H1 (cell line): ENCODE data around the gene PAX5. TPM values are rescaled to one million over a fixed set of nuclear protein-coding genes. Genes with fewer than 3 reads are reported as not detected.
A peak's percentile ranks its signal among the peaks of the same experiment; 100 is the strongest.

Experiments used
- CTCF ChIA-PET: fragments of 300-600 bp; sonication (Branson Sonifier 250); formaldehyde crosslinking; loops from one replicate; lab custom pipeline; 2021; ENCODE audit not compliant: partially characterized antibody; lab: Charles Lee
- POLR2A ChIA-PET: fragments of 300-600 bp; sonication (Branson Sonifier 250); formaldehyde crosslinking; loops from one replicate; lab custom pipeline; 2021; ENCODE audit warnings: inconsistent platforms; ENCODE audit not compliant: partially characterized antibody; lab: Charles Lee
- DNase-seq, 2 experiments: peaks; one replicate each; pipeline versions ENCODE4 v3.0.0 to v3.0.0-alpha.2; 2010 to 2022; ENCODE audit warnings: low spot score in 2 of 2, low read depth in 1 of 2, mixed read lengths in 1 of 2
- FAIRE-seq: peaks from 2 replicates; lab custom pipeline; 2011; peaks lifted over from hg19 to GRCh38; lab: Jason Lieb, UNC
- H2AFZ ChIP-seq: 2 replicates; pipeline ENCODE4 v1.8.1; 2012; ENCODE audit warnings: low read length, inconsistent platforms
- H2AK5ac ChIP-seq: 2 replicates; pipeline ENCODE4 v1.6.1; 2013; ENCODE audit warnings: low read depth, low read length
- H2BK120ac ChIP-seq: replicated peaks from 2 replicates; pipeline ENCODE3; 2013; ENCODE audit warnings: low read depth, low read length, inconsistent platforms
- H2BK12ac ChIP-seq: 2 replicates; pipeline ENCODE4 v1.6.1; 2013; ENCODE audit warnings: low read depth, low read length
- H2BK15ac ChIP-seq: 2 replicates; pipeline ENCODE4 v1.6.1; 2013; ENCODE audit warnings: low read length
- H2BK20ac ChIP-seq: 2 replicates; pipeline ENCODE4 v1.6.1; 2013; ENCODE audit warnings: low read length
- H2BK5ac ChIP-seq: 2 replicates; pipeline ENCODE4 v1.6.1; 2013; ENCODE audit warnings: low read depth, low read length
- H3K14ac ChIP-seq: 2 replicates; pipeline ENCODE4 v1.6.1; 2013; ENCODE audit warnings: inconsistent platforms; ENCODE audit not compliant: insufficient read length
- H3K18ac ChIP-seq: 2 replicates; pipeline ENCODE4 v1.6.1; 2013; ENCODE audit warnings: low read length; ENCODE audit errors: extremely low read depth
- H3K23ac ChIP-seq: 2 replicates; pipeline ENCODE4 v1.6.1; 2013; ENCODE audit warnings: inconsistent platforms; ENCODE audit not compliant: insufficient read length
- H3K23me2 ChIP-seq: 2 replicates; pipeline ENCODE4 v1.6.1; 2013; ENCODE audit warnings: low read depth, low read length
- H3K27ac ChIP-seq: 2 replicates; pipeline ENCODE4 v1.6.1; 2011; ENCODE audit warnings: low read depth, low read length, inconsistent platforms
- H3K27me3 ChIP-seq, 4 experiments: replicated peaks in 1 of 4; 1 replicate in 1 of 4; 2 replicates in 3 of 4; pipeline versions ENCODE4 v1.6.1 to v1.8.1; 2011 to 2013; ENCODE audit warnings: low read length in 3 of 4, mild to moderate bottlenecking in 3 of 4, inconsistent platforms in 2 of 4, mixed read lengths in 2 of 4, moderate library complexity in 1 of 4; ENCODE audit not compliant: control insufficient read depth in 3 of 4, insufficient read depth in 3 of 4; ENCODE audit errors: extremely low read depth in 1 of 4
- H3K36me3 ChIP-seq, 4 experiments: 2 replicates each; pipeline versions ENCODE4 v1.6.1 to v1.8.1; 2011 to 2013; ENCODE audit warnings: mild to moderate bottlenecking in 4 of 4, low read length in 3 of 4, moderate library complexity in 2 of 4, control low read depth in 1 of 4, inconsistent platforms in 1 of 4; ENCODE audit not compliant: insufficient read depth in 4 of 4, control insufficient read depth in 2 of 4
- H3K4ac ChIP-seq: replicated peaks from 2 replicates; pipeline ENCODE3; 2013; ENCODE audit warnings: low read length, low read depth, mixed read lengths, inconsistent platforms; ENCODE audit not compliant: insufficient read length
- H3K4me1 ChIP-seq, 4 experiments: replicated peaks in 1 of 4; 1 replicate in 1 of 4; 2 replicates in 3 of 4; pipeline versions ENCODE4 v1.6.1 to v1.8.1; 2011 to 2013; ENCODE audit warnings: low read length in 3 of 4, inconsistent platforms in 2 of 4, mixed read lengths in 1 of 4; ENCODE audit not compliant: insufficient read depth in 4 of 4, control insufficient read depth in 3 of 4
- H3K4me2 ChIP-seq, 2 experiments: 2 replicates each; pipeline versions ENCODE4 v1.6.1 to v1.8.1; 2011 to 2013; ENCODE audit warnings: low read depth in 2 of 2, low read length in 2 of 2, control low read depth in 1 of 2, inconsistent platforms in 1 of 2, mild to moderate bottlenecking in 1 of 2; ENCODE audit not compliant: insufficient read depth in 1 of 2
- H3K4me3 ChIP-seq, 4 experiments: fragments of 200-600, 300-600 bp in 1 of 4; sonication (generic), shearing (Covaris generic), sonication (Bioruptor Twin) in 1 of 4; 2 replicates each; pipeline versions ENCODE4 v1.5.1 to v1.8.1; 2011 to 2016; ENCODE audit warnings: low read length in 4 of 4, low read depth in 3 of 4, control low read depth in 2 of 4, inconsistent platforms in 2 of 4, mild to moderate bottlenecking in 2 of 4, mixed read lengths in 1 of 4, moderate library complexity in 1 of 4; ENCODE audit not compliant: insufficient read depth in 2 of 4; ENCODE audit errors: extremely low read depth in 1 of 4
- H3K56ac ChIP-seq: replicated peaks from 2 replicates; pipeline ENCODE3; 2013; ENCODE audit warnings: low read depth, mild to moderate bottlenecking, mixed read lengths, low read length, inconsistent platforms; ENCODE audit not compliant: insufficient read length
- H3K79me1 ChIP-seq: 2 replicates; pipeline ENCODE4 v1.6.1; 2013; ENCODE audit warnings: low read depth, low read length, control low read depth
- H3K79me2 ChIP-seq, 2 experiments: 2 replicates each; pipeline versions ENCODE4 v1.6.1 to v1.8.1; 2012 to 2013; ENCODE audit warnings: low read length in 2 of 2, mild to moderate bottlenecking in 2 of 2, inconsistent platforms in 1 of 2; ENCODE audit not compliant: insufficient read depth in 2 of 2, control insufficient read depth in 1 of 2
- H3K9ac ChIP-seq, 4 experiments: replicated peaks in 1 of 4; 1 replicate in 1 of 4; 2 replicates in 3 of 4; pipeline versions ENCODE4 v1.6.1 to v1.8.1; 2011 to 2013; ENCODE audit warnings: low read depth in 3 of 4, low read length in 3 of 4, control low read depth in 2 of 4, mild to moderate bottlenecking in 2 of 4, moderate library complexity in 2 of 4, inconsistent platforms in 1 of 4; ENCODE audit errors: extremely low read depth in 1 of 4
- H3K9me3 ChIP-seq, 2 experiments: 2 replicates each; pipeline versions ENCODE4 v1.6.1 to v1.8.1; 2012 to 2013; ENCODE audit warnings: mild to moderate bottlenecking in 2 of 2, moderate library complexity in 2 of 2, control low read depth in 1 of 2, inconsistent platforms in 1 of 2, low read depth in 1 of 2, low read length in 1 of 2, mixed read lengths in 1 of 2; ENCODE audit not compliant: insufficient read depth in 2 of 2
- H4K20me1 ChIP-seq, 2 experiments: replicated peaks in 1 of 2; 2 replicates each; pipeline versions ENCODE3 to v1.8.1; 2011 to 2013; ENCODE audit warnings: inconsistent platforms in 2 of 2, low read length in 2 of 2, mild to moderate bottlenecking in 1 of 2; ENCODE audit not compliant: insufficient read depth in 2 of 2, control insufficient read depth in 1 of 2
- H4K5ac ChIP-seq: 2 replicates; pipeline ENCODE4 v1.6.1; 2013; ENCODE audit warnings: low read length, low read depth, mixed read lengths, inconsistent platforms; ENCODE audit not compliant: insufficient read length
- H4K8ac ChIP-seq: 2 replicates; pipeline ENCODE4 v1.8.0; 2013; ENCODE audit warnings: mild to moderate bottlenecking, moderate library complexity, low read length, inconsistent platforms; ENCODE audit not compliant: insufficient read depth; ENCODE audit errors: extremely low read depth
- H4K91ac ChIP-seq: replicated peaks from 2 replicates; pipeline ENCODE3; 2013; ENCODE audit warnings: low read length, mixed read lengths, inconsistent platforms; ENCODE audit not compliant: insufficient read length
- CTCF ChIP-seq, 3 experiments: IDR thresholded peaks; 1 replicate in 2 of 3; 2 replicates in 1 of 3; pipeline versions ENCODE4 v1.5.1 to v1.6.1; 2011; ENCODE audit warnings: low read length in 3 of 3, mild to moderate bottlenecking in 3 of 3, inconsistent platforms in 2 of 3, low read depth in 1 of 3, moderate library complexity in 1 of 3; ENCODE audit not compliant: insufficient read depth in 1 of 3; ENCODE audit errors: control extremely low read depth in 1 of 3
- KDM1A ChIP-seq: fragments of 200-600, 300-600 bp; sonication (generic); IDR thresholded peaks from 2 replicates; pipeline ENCODE4 v1.7.1; 2016; ENCODE audit warnings: mild to moderate bottlenecking, low read length, borderline replicate concordance
- RAD21 ChIP-seq, 2 experiments: IDR thresholded peaks in 1 of 2; conservative IDR thresholded peaks in 1 of 2; 2 replicates each; pipeline ENCODE4 v1.6.1; 2011; ENCODE audit warnings: low read depth in 2 of 2, low read length in 2 of 2, improper control_type of control experiment in 1 of 2, inconsistent platforms in 1 of 2, mild to moderate bottlenecking in 1 of 2, moderate library complexity in 1 of 2
- WGBS, 2 experiments: shearing (Covaris generic) in 1 of 2; methylation state at CpG; one replicate each; pipeline versions ENCODE4 v1.1.6 to v1.1.7; 2013 to 2015; ENCODE audit warnings: low lambda C conversion rate in 2 of 2, mixed read lengths in 2 of 2, inconsistent platforms in 1 of 2, low coverage in 1 of 2, missing lambda C conversion rate in 1 of 2; ENCODE audit not compliant: insufficient replicate concordance in 2 of 2, insufficient coverage in 1 of 2, insufficient read length in 1 of 2; ENCODE audit errors: extremely low coverage in 1 of 2, missing lambda C conversion rate in 1 of 2; 5-methylcytosine and 5-hydroxymethylcytosine counted together
- polyA plus RNA-seq, 7 experiments: library from polyadenylated mRNA; depleted of rRNA in 3 of 7; stranded (reverse) in 5 of 7; unstranded in 2 of 7; fragments of >200 nt in 5 of 7; fragments of 200-250 nt in 2 of 7; gene quantifications; 1 replicate in 5 of 7; 2 replicates in 1 of 7; 4 replicates in 1 of 7; pipeline versions ENCODE4 v1.2.1 to v1.2.3, GENCODE V29; 2011 to 2013; ENCODE audit warnings: missing spikeins in 2 of 7, mixed read lengths in 2 of 7
- total RNA-seq: library from RNA; stranded (reverse); fragmentation: NEBNext Ultra II Directional; extraction: Animal tissue kit (Norgen Biotek cat#: 25700); gene quantifications from 2 replicates; pipeline ENCODE4 v1.2.1, GENCODE V29; 2021

Gene PAX5
- total and polyA plus RNA-seq, 2 of the 8 experiments (the other 6 are each of a cell fraction or from before 2014, with no cell fraction given) = 0.29 to 0.43 TPM

GRCh38 chr9:36991516-36992134 is 42.4 kb downstream of the PAX5 start:
- CTCF ChIA-PET = interaction anchor here (0.6 to 22.2 kb wide), 47 partner anchors 8 to 419 kb away, joined by 3 to 657 read pairs (median 4); no protein-coding TSS in a partner anchor
- H3K4me3 ChIP-seq = no peak overlapping the region
- peaks cover 28 to 46% (median 42%) of the 10 kb centered on the region in 4 experiments for H3K27me3 ChIP-seq
- TF ChIP-seq RAD21 (IDR thresholded peaks at IDR 0.05 in 1 of 2, conservative IDR thresholded peaks at IDR 0.05 in 1 of 2; ENCODE audit: low read depth in 2 of 2, low read length in 2 of 2) (peak; percentile 99 to 100), CTCF (IDR thresholded peaks at IDR 0.05; ENCODE audit: control extremely low read depth in 1 of 3, insufficient read depth in 1 of 3, low read depth in 1 of 3, low read length in 3 of 3) (peak; percentile 96 to 99 (median 98)), KDM1A (no peak)
- no peak overlapping the region for H2BK120ac ChIP-seq
- H2BK15ac ChIP-seq = no peak overlapping the region
- no peaks in the 10 kb centered on the region for H3K9me3 ChIP-seq
- H2AFZ ChIP-seq = no peak overlapping the region
- H2BK20ac ChIP-seq = no peak overlapping the region
- H3K4me2 ChIP-seq = no peak overlapping the region
- H2BK5ac ChIP-seq = no peak overlapping the region
- no peak overlapping the region for H3K56ac ChIP-seq
- H3K27ac ChIP-seq = no peak overlapping the region
- H4K5ac ChIP-seq = no peak overlapping the region
- no peaks in the 10 kb centered on the region for H3K36me3 ChIP-seq
- FAIRE-seq = peak; percentile 100
- peak; percentile 82 to 96 for DNase-seq
- H2AK5ac ChIP-seq = no peak overlapping the region
- H3K79me1 ChIP-seq = no peaks in the 10 kb centered on the region
- no peak overlapping the region for H3K23ac ChIP-seq
- POLR2A ChIA-PET = interaction anchor here (0.7 to 1.6 kb wide), 2 partner anchors 23 to 119 kb away, joined by 3 to 5 read pairs; no protein-coding TSS in a partner anchor
- H2BK12ac ChIP-seq = no peak overlapping the region
- 14% methylated on average over 6 of the region's 6 CpGs; no CpG with 5 or more reads in 1 of the 2 experiments for WGBS, 2 experiments
- peaks cover 3 to 9% of the 10 kb centered on the region in 2 experiments for H4K20me1 ChIP-seq
- peaks cover 4% of the 10 kb centered on the region; the same call in 1 of the 2 replicates for H3K23me2 ChIP-seq
- H3K9ac ChIP-seq = no peak overlapping the region
- H3K18ac ChIP-seq = no peak overlapping the region
- H4K8ac ChIP-seq = no peak overlapping the region
- H3K4ac ChIP-seq = no peak overlapping the region
- no peak overlapping the region for H4K91ac ChIP-seq
- no peak overlapping the region for H3K14ac ChIP-seq
- H3K79me2 ChIP-seq = no peaks in the 10 kb centered on the region
- H3K4me1 ChIP-seq = peaks cover 0 to 14% (median 9%) of the 10 kb centered on the region in 4 experiments; a peak in 6 of 7 replicates
